Lower leg skin (tissue), 4 donors: ENCODE measurements around the gene MYORG. TPM values are rescaled to one million over a fixed set of nuclear protein-coding genes. Genes with fewer than 3 reads are reported as not detected.
"Not testable (repeated sequence)": the region's sequence is repeated elsewhere in the genome, so short reads cannot be mapped to it uniquely, and the experiment has no call there.

ENCODE experiments used
- DNase-seq, 2 donors: peaks; one replicate each; pipeline ENCODE4 v3.0.0-alpha.2; 2019; ENCODE audit warnings: low spot score in 2 of 2
- H3K4me3 ChIP-seq: fragments of 200-600 bp; sonication (generic); 2 replicates; pipeline ENCODE4 v1.5.1; 2017; ENCODE audit warnings: mild to moderate bottlenecking, low read depth; ENCODE audit not compliant: poor library complexity, severe bottlenecking
- POLR2A ChIP-seq, 2 donors: fragments of 450-650 bp; IDR thresholded peaks; one replicate each; pipeline ENCODE4 v1.6.1; 2016 to 2017; ENCODE audit warnings: antibody characterized with exemption in 2 of 2, mild to moderate bottlenecking in 1 of 2, moderate library complexity in 1 of 2
- WGBS, 2 donors: methylation state at CpG; one replicate each; pipeline ENCODE4 v1.1.5; 2018; 5-methylcytosine and 5-hydroxymethylcytosine counted together
- intact Hi-C: fragments of 100-400 bp; cut with DNase I; formaldehyde crosslinking; loops from one replicate; pipeline ENCODE4 v1.15.0; 2023; ENCODE audit warnings: low total_unique reads
- total RNA-seq, 4 donors: library from RNA; depleted of rRNA; stranded (reverse); fragments of >200 nt; gene quantifications; one replicate each; pipeline ENCODE4 v1.1.0, GENCODE V29; 2016
- TF ChIP-seq, protein P1 (sequence below), 3 donors: fragments of 450-650 bp; IDR thresholded peaks; one replicate each; pipeline ENCODE4 v1.5.1; 2016; ENCODE audit warnings: antibody characterized with exemption in 3 of 3, mild to moderate bottlenecking in 3 of 3, moderate library complexity in 2 of 3

MYORG gene
- total RNA-seq, 4 donors from 2014 or later, result 4.3 to 13.6 (median 6.1) TPM

DNA sequence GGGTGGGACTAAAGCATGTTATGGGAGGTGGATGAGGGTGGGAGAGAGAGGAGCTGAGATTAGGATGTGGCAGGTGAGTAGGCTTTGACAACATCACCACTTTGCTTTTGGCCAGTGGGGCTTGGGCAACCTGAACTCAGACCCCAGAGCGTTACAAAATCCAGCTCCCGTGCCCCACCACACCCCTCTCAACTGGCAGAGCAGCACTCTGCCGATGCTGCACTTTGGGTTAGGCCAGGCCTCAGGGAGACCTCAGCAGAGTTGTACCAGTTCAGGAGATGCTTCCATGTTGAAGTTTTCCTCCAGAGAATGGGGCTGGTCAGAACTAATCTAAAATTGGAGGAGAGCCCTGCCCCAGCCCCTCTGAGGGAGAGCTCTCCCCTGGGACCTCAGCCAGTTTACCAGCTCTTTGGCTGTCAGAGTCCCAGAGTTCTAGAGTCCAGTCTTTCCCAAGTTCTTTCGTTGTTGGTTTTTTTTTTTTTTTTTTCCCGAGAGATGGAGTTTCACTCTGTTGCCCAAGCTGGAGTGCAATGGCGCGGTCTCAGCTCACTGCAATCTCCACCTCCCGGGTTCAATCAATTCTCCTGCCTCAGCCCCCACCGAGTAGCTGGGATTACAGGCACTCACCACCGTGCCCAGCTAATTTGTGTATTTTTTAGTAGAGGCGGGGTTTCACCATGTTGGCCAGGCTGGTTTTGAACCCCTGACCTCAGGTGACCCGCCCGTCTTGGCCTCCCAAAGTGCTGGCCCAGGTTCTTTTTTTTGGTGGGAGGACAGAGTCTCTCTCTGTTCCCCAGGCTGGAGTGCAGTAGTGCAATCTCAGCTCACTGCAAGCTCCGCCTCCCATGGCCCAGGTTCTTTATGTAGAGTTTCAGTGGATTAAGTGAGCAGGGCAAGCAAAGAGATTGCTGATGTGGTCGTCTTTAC lies 29.6 kb downstream of the MYORG start:
- WGBS, 2 donors, result 91 to 92% methylated on average over 15 of the region's 15 CpGs
- H3K4me3 ChIP-seq, result no peak overlapping the region
- no peak for TF ChIP-seq POLR2A (IDR thresholded peaks at IDR 0.05)
- TF ChIP-seq, protein P1, sequence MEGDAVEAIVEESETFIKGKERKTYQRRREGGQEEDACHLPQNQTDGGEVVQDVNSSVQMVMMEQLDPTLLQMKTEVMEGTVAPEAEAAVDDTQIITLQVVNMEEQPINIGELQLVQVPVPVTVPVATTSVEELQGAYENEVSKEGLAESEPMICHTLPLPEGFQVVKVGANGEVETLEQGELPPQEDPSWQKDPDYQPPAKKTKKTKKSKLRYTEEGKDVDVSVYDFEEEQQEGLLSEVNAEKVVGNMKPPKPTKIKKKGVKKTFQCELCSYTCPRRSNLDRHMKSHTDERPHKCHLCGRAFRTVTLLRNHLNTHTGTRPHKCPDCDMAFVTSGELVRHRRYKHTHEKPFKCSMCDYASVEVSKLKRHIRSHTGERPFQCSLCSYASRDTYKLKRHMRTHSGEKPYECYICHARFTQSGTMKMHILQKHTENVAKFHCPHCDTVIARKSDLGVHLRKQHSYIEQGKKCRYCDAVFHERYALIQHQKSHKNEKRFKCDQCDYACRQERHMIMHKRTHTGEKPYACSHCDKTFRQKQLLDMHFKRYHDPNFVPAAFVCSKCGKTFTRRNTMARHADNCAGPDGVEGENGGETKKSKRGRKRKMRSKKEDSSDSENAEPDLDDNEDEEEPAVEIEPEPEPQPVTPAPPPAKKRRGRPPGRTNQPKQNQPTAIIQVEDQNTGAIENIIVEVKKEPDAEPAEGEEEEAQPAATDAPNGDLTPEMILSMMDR (IDR thresholded peaks at IDR 0.05), result no peak
- DNase-seq, result no peak
- intact Hi-C loops, result no loop called here

DNA sequence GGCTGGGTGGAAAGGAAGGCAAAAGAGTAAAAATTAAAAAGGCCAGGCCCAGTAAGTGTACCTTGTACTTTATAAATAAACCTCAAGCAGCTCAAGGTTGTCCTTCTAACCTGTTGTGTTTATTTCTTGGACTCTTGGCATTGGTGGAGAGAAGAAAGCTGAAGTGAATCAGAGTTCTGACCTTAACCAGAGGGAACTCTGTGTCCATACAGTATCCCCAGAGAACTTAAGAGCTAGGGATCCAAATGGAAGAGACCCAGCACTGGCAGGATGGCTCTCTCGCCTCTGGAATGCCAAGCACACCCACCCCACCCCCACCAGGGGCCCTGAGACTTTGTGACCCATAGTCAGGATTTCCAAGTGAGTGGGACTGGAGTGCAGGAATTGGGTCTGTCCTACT lies 33.1 kb downstream of the MYORG start:
- no peak for TF ChIP-seq POLR2A (IDR thresholded peaks at IDR 0.05)
- TF ChIP-seq, protein P1 (IDR thresholded peaks at IDR 0.05), result no peak
- DNase-seq, result no peak
- 70 to 78% methylated on average over 1 of the region's 1 CpG for WGBS, 2 donors
- H3K4me3 ChIP-seq, result no peak overlapping the region
- intact Hi-C loops, result no loop called here

DNA sequence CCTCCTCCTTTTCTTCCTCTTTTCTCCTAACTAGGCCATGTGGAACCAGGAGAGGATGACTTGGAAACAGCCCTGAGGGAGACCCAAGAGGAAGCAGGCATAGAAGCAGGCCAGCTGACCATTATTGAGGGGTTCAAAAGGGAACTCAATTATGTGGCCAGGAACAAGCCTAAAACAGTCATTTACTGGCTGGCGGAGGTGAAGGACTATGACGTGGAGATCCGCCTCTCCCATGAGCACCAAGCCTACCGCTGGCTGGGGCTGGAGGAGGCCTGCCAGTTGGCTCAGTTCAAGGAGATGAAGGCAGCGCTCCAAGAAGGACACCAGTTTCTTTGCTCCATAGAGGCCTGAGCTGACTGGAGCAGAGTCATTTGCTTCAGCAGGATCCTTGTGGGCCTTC lies 33.6 kb downstream of the MYORG start:
- WGBS, 2 donors, result 70 to 82% methylated on average over 5 of the region's 5 CpGs
- peak in 1 of 2 donors; percentile 41 for DNase-seq
- no peak overlapping the region for H3K4me3 ChIP-seq
- TF ChIP-seq POLR2A (IDR thresholded peaks at IDR 0.05), result no peak
- TF ChIP-seq, protein P1 (IDR thresholded peaks at IDR 0.05), result no peak
- intact Hi-C loops, result no loop called here

DNA sequence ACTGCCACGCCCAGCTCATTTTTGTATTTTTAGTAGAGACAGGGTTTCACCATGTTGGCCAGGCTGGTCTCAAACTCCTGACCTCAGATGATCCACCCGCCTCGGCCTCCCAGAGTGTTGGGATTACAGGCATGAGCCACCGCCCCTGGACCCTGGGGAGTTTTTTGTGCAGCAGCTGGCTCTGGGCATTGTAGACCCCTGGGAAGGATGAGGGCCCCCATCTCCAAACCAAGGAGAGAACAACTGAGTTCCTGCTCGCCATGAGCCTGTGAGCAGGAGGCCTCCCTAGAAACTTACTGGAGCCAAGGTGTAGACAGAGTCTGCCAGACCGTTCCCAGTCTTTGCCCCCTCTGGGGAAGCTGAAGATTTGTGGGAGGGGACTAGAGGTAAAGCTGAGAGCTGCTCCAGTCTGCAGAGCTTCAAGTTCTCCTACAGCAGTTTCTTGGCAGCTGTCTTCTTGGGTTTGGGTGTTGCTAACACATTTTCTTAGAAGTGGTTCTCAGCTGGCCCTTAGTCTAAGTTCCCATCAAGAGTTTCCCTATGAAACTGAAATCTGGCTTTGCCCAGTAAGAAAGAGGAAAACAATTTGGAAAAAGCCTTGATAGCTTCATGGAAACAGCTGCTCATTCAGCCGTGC lies 34.9 kb downstream of the MYORG start:
- DNase-seq, result no peak
- TF ChIP-seq POLR2A (IDR thresholded peaks at IDR 0.05), result no peak
- TF ChIP-seq, protein P1 (IDR thresholded peaks at IDR 0.05), result no peak
- intact Hi-C loops, result no loop called here
- H3K4me3 ChIP-seq, result no peak overlapping the region
- 84 to 86% methylated on average over 7 of the region's 7 CpGs for WGBS, 2 donors

DNA sequence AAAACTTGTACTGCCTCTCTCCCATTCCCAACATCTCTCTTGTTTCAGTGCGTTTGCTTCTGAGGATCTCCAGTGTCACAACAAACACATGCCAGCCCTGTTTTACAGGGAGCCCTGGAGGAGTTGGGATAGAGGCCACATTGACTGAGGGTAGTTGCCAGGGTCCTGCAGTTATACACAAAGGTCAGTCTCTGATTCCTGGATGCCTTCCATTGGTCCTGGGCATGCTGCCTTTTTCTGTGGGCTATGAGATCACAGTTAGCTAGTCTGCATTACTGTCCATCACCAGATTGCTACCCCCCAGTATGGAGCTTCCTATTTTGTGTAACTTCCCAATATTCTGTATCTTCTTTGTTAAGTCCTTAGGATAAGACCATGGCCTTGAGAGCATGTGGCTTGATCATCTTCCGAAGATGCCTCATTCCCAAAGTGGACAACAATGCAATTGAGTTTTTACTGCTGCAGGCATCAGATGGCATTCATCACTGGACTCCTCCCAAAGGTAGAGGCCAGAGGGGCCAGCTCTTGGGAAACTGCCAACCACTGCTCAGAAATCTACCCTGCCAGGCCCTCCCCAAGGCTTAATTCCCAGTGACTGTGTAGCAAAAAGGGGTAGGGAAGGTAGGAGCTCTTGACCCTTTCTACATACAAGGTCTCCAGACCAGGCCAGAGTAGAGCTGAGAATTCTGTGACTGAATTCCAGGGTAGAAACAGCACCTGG lies 37.9 kb downstream of the MYORG start:
- no peak for DNase-seq
- TF ChIP-seq, protein P1 (IDR thresholded peaks at IDR 0.05), result no peak
- no peak for TF ChIP-seq POLR2A (IDR thresholded peaks at IDR 0.05)
- WGBS, 2 donors, result 81 to 88% methylated on average over 2 of the region's 2 CpGs
- intact Hi-C loops, result no loop called here
- H3K4me3 ChIP-seq, result no peak overlapping the region

DNA sequence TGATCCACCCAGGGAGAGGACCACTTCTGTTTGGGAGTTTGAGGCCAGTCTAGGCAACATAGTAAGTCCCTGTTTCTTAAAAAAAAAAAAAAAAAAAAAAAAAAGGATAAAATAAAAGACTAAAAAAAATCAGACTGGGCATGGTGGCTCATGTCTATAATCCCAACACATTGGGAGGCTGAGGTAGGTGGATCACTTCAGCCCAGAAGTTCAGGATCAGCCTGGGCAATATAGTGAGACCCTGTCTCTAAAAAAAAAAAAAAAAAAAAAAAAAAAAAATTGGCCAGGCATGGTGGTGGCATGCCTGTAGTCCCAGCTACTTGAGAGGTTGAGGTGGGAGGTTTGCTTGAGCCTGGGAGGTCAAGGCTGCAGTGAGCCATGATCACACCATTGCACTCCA lies 38.6 kb downstream of the MYORG start:
- intact Hi-C loops, H3K4me3 ChIP-seq, DNase-seq: not testable (repeated sequence)
